Mesodermal cell (in vitro differentiated cells): ENCODE measurements around the gene CD151.

Source experiments
- H3K27ac ChIP-seq: 2 replicates; pipeline ENCODE4 v1.7.0; 2013; ENCODE audit warnings: mild to moderate bottlenecking, low read depth, low read length, moderate library complexity; ENCODE audit not compliant: severe bottlenecking
- H3K36me3 ChIP-seq: 2 replicates; pipeline ENCODE4 v1.7.1; 2013; ENCODE audit warnings: mild to moderate bottlenecking, low read length, moderate library complexity; ENCODE audit not compliant: control insufficient read depth, insufficient read depth
- H3K4me1 ChIP-seq: one replicate; pipeline ENCODE4 v1.7.1; 2013; ENCODE audit warnings: mild to moderate bottlenecking, low read length; ENCODE audit not compliant: insufficient read depth, control insufficient read depth, poor library complexity, severe bottlenecking
- H3K4me3 ChIP-seq: 2 replicates; pipeline ENCODE4 v1.7.0; 2013; ENCODE audit warnings: low read length, control low read depth, mild to moderate bottlenecking; ENCODE audit not compliant: insufficient read depth, poor library complexity, severe bottlenecking; ENCODE audit errors: extremely low read depth
- H3K9me3 ChIP-seq: 2 replicates; pipeline ENCODE4 v1.7.1; 2013; ENCODE audit warnings: mild to moderate bottlenecking, low read length, moderate library complexity; ENCODE audit not compliant: control insufficient read depth
- WGBS, 2 experiments: methylation state at CpG; one replicate each; pipeline ENCODE4 v1.1.5; 2013; ENCODE audit warnings: missing lambda C conversion rate in 2 of 2; ENCODE audit not compliant: insufficient coverage in 2 of 2; 5-methylcytosine and 5-hydroxymethylcytosine counted together

Gene CD151

DNA sequence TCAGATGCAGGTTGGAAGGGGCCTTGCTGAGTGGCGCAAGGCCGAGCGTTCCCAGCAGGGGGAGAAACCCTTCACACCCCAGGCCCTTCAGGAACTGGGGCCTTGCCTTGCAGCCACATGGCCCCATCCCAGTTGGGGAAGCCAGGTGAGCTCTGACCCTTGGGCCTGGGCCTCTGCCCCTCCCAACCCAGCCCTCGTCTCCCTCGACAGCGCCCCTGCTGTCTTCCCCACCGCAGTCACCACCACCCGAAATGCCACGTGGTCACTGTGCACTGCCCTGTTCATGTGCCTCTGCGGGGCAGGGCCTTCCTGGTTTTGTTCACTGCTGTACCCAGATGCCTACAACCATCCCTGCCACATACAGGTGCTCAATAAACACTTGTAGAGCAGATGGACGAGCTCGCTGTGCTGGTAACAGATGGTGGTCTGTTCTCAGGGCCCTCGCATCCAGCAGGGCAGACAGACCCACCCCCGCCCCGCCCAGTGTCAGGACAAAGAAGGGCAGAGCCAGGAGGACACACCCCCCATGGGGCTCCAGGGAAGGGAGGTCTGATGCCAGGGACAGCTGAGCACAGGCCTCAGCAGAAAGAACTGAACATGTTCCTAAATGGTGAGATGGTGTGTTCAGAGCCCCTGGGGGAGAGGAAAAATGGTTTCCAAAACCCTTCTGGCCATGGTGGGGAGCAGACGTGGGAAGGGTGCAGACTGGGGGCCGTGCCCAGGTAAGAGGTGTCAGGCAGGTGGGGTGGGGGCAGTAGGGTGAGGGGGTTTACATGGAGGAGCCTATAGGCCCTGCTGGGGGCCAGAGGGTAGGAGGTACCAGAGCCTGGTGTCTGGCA is 5.9 kb downstream of the CD151 start:
- Histone ChIP-seq H3K9me3 (no peaks in the 10 kb centered on the region), H3K36me3 (peaks cover 60% of the 10 kb centered on the region), H3K4me1 (peaks cover 10% of the 10 kb centered on the region), H3K27ac (no peak overlapping the region), H3K4me3 (no peak overlapping the region)
- 81 to 83% methylated on average over 15 to 17 of the region's 17 CpGs for WGBS, 2 experiments

DNA sequence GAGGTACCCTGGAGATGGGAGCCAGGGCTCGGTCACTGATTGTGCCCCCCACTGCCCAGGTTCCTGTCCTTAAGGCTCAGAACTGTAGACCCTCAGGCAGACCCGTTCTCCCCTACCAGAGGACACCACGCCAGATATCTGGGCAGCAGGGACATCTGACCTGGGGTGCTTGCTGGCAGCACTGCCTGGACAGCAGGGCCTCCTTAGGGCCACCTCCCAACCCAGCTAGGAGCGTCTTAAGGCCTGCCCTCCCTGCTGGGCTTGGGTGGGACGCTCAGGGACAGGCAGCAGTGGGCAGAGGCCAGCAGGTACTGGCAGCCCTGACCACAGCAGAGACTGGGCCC is 6.5 kb downstream of the CD151 start:
- no peak overlapping the region for H3K4me3 ChIP-seq
- WGBS, 2 experiments, result 97 to 98% methylated on average over 5 of the region's 5 CpGs
- no peak overlapping the region for H3K27ac ChIP-seq
- H3K36me3 ChIP-seq, result peaks cover 60% of the 10 kb centered on the region
- peaks cover 12% of the 10 kb centered on the region for H3K4me1 ChIP-seq
- H3K9me3 ChIP-seq, result no peaks in the 10 kb centered on the region

DNA sequence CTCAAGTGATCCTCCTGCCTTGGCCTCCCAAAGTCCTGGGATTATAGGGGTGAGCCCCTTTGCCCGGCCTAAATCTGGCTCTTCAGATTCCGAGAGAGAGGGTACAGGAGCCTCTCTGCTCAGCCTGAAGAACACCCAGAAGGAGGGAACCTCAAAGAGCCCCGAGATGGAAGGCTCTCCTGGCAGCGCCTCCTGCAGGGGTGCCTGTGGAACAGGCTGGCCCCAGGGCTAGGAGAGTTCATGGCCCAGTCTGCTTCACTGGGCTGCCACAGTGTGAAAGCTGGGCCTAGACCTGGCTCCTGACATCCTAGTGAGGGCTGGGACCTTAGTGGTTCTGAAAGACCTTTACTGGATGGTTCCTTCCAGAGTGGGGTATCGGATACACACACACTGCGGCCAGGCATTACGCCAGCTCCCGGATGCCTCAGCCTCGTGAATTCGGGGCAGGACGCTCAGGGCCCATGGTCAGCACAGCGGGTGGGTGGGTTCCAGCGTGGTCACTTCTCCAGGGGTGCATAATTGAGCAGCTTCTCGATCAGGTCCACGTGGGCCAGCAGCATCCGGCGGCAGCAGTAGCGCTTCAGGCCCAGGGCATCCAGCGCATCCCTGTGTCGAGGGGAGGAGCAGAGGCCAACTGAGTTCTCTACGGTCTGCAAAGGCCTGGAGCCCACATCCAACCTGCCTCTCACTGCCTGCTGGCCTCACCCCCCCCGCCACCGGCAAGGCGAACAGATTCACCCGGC is 7.3 kb downstream of the CD151 start:
- no peak overlapping the region for H3K4me3 ChIP-seq
- peaks cover 8% of the 10 kb centered on the region for H3K4me1 ChIP-seq
- 92 to 97% methylated on average over 23 to 25 of the region's 25 CpGs for WGBS, 2 experiments
- no peak overlapping the region for H3K27ac ChIP-seq
- H3K36me3 ChIP-seq, result peaks cover 57% of the 10 kb centered on the region
- H3K9me3 ChIP-seq, result no peaks in the 10 kb centered on the region

DNA sequence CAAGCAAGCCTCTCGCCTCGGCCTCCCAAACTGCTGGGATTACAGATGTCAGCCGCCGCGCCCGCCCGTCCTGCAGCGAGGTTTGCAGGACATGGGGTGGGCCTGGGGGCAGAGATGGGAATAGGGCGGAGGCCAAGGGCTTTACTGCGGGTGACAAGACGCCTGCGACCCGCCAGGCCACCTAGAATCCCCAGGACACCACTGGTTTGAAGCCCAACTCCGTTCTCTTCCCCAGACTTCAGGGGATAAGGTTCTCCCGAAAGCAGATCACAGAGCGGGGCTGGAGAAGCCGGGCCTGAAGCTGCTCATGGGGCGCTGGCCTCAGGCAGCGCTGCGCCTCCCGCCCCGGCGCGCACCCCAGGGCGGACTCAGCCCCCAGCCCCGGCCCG is 9.2 kb downstream of the CD151 start:
- Histone ChIP-seq H3K4me1 (peaks cover 24% of the 10 kb centered on the region), H3K4me3 (peak overlapping the region; percentile 99), H3K27ac (peak overlapping the region; percentile 99), H3K9me3 (no peaks in the 10 kb centered on the region), H3K36me3 (peaks cover 44% of the 10 kb centered on the region)
- 0 to 2% methylated on average over 25 to 26 of the region's 27 CpGs for WGBS, 2 experiments

DNA sequence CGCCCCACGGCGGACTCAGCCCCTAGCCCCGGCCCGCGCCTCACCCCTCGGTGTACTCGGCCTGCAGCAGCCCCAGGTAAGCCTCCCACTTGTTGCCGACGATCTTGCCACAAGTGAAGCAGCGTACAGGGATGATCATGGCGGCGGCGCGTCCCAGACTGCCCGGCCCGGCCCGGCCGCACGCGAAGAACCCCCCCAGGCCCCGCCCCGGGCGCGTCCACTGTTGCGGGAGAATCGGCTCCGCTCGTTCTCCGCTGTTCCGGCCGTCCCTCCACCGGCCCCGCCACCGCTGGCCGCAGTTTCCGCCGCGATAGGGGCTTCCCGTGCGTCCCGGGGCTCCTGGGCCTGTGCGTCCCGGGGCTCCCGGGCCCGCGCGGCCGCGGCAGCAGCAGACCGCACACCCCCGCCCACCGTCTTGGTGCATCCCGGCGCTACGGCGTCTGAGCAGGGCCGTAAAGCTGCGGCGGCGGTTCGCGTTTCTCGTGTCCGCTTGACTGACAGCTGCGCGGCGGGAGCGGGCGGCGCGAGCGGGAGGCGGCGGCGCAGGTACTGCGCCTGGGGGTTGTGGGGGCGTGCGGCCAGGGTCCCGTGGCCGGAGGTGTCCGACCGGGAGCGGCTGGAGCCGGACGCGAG is 9.7 kb downstream of the CD151 start, which contains the start of the genes POLR2L and TSPAN4:
POLR2L (minus strand) TSS at position 160 of the 633 bp plus-strand sequence; CDS start at position 139, 21 bp downstream.
TSPAN4 (plus strand) TSS at position 483 of the 633 bp plus-strand sequence. CDS start 7,453 bp downstream, outside the sequence.
- peak within 1 kb of the TSS; percentile 99 for H3K27ac ChIP-seq
- H3K4me1 ChIP-seq, result peaks cover 24% of the 10 kb centered on the region
- H3K4me3 ChIP-seq, result peak within 1 kb of the TSS; percentile 99
- no peaks in the 10 kb centered on the region for H3K9me3 ChIP-seq
- peaks cover 39% of the 10 kb centered on the region for H3K36me3 ChIP-seq
- WGBS, 2 experiments, result 0 to 1% methylated on average over 75 to 86 of the region's 87 CpGs

DNA sequence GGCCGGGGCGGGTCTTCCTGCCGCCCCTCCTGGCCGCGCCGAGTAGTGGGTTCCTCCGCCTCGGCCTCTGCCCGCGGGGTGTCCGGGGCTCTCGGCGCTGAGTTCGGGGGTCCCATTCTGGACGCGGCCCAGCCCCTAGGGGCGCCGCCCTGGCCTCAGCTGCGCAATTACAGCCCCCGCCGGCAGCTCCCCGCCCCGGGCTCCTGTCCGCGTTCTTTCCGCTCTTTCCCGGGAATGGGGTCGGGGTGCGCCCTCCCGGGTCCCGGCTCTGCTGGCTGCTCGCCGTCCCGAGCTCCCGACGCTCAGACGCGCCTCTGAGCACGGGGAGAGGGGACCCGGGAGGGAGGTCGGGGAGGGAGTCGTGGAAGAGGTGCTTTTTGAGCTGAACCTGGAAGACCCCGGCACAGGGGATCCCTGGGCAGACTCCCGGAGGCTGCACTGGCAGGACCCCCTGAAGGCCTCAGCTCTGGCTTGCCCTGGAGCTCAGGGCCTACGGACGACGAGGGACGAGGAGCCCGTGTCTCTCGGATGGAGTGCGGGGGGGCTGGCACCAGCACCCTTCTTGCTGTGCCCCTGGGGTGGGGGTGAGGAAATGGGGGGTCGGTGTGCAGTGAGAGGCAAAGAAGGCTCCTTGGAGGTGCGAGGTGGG is 10.5 kb downstream of the CD151 start:
- Histone ChIP-seq H3K4me1 (peaks cover 24% of the 10 kb centered on the region), H3K9me3 (no peaks in the 10 kb centered on the region), H3K27ac (peak overlapping the region; percentile 97), H3K4me3 (peak overlapping the region; percentile 99), H3K36me3 (peaks cover 31% of the 10 kb centered on the region)
- WGBS, 2 experiments, result 0 to 1% methylated on average over 39 to 43 of the region's 53 CpGs

DNA sequence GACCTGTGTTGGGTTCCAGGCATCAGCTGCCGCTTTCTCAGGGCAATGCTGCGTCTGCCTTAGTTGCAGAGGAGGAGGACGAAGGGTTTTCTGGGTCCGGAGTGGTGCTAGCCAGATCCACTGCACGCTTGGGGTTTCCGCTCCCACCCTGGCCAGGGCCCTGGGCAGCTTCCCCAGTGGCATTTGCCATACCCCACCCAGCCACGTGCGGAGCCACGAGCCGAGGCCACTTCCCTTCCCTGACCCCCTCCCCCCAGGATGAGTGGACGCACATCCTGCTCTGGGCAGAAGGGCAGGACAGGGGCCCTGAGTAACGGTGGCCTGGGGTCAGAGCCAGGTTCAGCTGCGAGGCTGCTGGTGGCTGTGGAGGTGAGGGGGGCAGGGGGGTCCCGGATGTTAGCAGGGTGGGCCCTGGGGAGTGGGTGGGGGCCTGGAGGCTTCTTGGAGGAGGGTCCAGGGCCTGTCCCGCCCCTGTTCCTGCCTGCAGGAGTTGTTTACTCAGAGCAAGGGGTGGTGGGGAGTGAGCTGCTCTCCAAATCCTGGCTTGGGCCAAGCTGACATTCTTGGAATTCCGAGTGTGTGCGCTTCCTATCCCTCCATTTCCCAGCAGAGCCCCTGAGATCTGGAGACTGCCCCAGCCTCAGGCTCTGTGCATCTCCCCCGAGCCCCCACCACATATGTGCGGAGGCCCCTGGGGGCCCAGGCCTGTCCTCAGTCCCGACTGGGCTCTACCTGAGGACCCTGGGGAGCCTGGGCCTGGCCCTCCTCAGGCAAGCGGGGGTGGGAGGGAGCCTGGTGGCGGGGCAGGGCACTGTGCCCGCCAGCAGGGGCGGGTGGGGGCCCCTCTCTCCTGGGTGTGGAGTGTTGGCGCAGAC is 11.3 kb downstream of the CD151 start:
- Histone ChIP-seq H3K4me3 (peak overlapping the region; percentile 99), H3K36me3 (peaks cover 24% of the 10 kb centered on the region), H3K4me1 (peaks cover 31% of the 10 kb centered on the region), H3K27ac (peak overlapping the region; percentile 97), H3K9me3 (no peaks in the 10 kb centered on the region)
- WGBS, 2 experiments, result 0 to 1% methylated on average over 15 of the region's 25 CpGs

DNA sequence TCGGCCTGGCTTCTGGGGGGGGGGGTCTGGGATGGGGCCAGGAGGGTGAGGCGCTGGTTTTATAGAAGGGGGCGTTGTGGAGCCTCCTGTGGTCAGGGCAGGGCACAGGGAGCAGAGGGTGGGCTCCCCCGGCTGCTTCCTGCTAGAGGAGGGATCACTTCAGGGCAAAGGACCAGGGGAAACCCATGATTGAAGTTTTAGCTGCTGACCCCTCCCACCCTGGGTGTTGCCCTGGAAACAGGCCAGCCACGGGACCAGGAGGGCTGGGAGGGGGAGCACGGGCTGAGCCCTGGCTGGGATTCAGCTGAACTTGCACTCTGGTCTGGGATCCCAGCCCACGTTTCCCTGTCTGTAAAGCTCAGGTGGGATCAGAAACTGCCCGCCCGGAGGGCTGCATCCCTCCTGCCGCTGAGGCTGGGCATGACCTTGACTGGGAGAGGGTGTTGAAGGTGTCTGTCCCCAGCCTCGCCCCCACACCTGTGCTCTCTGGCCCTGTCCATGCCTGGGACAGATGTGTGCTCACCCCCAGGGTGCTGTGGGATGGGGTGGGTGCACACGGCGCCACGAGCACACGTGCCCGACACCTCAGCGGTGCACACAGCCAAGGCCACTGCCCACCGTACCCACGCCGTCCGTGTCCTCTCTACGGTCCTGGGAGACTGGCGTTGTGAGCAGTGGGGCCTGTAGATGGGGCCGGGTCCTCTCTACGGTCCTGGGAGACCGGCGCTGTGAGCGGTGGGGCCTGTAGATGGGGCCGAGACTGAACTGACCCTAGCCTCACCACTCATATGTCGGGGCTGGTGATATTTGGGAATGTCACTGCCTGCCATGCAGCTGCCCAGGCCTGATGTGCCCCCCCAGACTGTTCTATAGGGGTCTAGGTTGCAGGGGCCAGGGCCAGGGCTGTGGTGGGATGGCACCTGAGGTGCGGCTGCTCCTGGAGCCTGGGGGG is 12.2 kb downstream of the CD151 start:
- H3K27ac ChIP-seq, result peak overlapping the region; percentile 97
- H3K9me3 ChIP-seq, result no peaks in the 10 kb centered on the region
- WGBS, 2 experiments, result 41 to 56% methylated on average over 22 to 26 of the region's 31 CpGs
- H3K4me3 ChIP-seq, result peak overlapping the region; percentile 99
- H3K4me1 ChIP-seq, result peaks cover 33% of the 10 kb centered on the region
- H3K36me3 ChIP-seq, result peaks cover 15% of the 10 kb centered on the region

DNA sequence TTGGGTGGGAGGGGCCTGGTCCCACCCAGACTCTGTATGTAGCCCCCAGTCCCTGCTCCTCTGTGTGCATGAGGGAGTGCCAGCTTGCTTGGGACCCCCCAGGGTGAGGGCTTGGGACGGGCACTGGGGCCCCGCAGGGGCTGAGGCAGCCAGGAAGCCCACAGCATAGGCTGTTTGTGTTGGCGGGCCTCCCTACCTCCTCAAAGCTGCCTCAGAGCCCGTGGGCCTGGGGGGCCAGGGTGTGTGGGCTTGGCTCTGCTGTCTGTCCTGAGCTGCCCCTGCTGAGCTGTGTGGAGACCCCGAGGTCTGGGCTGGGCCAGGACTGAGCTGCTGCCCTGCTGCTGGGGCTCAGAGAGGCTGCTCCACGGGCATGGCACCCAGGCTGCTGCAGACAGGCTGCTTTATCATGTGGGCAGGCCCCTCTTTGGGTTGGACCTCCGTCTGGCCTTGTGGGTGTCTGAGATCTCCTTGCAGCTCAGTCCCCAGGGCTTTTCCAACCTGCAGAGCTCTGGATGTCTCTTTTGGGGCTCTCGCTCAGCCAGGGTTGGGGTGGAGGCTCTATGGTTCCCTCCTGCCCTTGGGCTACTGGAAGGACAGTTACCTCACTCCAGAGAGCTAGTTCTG is 13.2 kb downstream of the CD151 start:
- 70 to 80% methylated on average over 7 of the region's 8 CpGs for WGBS, 2 experiments
- Histone ChIP-seq H3K4me3 (no peak overlapping the region), H3K36me3 (peaks cover 5% of the 10 kb centered on the region), H3K9me3 (no peaks in the 10 kb centered on the region), H3K27ac (no peak overlapping the region), H3K4me1 (peaks cover 43% of the 10 kb centered on the region)
